ENCODE results near the gene KCNJ14. TPM values are rescaled to one million over a fixed set of nuclear protein-coding genes. Genes with fewer than 3 reads are reported as not detected.

The KCNJ14 gene
- total and polyA plus RNA-seq, 9 donors: 0.48 to 2.2 (median 1.4) TPM

DNA sequence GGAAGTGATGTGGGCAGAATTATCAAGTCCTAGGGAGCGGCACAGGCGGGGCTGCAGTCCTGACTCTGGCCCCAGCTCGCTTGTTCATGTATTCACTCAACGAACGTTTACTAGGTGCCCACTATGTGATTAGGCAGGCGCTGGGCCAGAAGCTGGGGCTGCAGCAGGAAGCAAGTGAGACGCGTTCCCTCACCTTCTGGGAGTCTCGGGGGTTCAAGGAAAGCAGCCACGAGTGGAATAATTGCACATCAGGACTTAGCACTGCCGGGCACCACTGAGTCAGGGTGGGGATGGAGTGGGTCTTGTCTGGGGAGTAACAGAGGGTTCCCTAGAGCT, 58.7 kb downstream of the KCNJ14 start:
- TF ChIP-seq EP300 (IDR thresholded peaks at IDR 0.05) (no peak), POLR2A (IDR thresholded peaks at IDR 0.05) (no peak)
- TF ChIP-seq, protein P1, sequence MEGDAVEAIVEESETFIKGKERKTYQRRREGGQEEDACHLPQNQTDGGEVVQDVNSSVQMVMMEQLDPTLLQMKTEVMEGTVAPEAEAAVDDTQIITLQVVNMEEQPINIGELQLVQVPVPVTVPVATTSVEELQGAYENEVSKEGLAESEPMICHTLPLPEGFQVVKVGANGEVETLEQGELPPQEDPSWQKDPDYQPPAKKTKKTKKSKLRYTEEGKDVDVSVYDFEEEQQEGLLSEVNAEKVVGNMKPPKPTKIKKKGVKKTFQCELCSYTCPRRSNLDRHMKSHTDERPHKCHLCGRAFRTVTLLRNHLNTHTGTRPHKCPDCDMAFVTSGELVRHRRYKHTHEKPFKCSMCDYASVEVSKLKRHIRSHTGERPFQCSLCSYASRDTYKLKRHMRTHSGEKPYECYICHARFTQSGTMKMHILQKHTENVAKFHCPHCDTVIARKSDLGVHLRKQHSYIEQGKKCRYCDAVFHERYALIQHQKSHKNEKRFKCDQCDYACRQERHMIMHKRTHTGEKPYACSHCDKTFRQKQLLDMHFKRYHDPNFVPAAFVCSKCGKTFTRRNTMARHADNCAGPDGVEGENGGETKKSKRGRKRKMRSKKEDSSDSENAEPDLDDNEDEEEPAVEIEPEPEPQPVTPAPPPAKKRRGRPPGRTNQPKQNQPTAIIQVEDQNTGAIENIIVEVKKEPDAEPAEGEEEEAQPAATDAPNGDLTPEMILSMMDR (IDR thresholded peaks at IDR 0.05): no peak
- Histone ChIP-seq H3K4me3 (no peak overlapping the region), H3K27me3 (peaks cover 6% of the 10 kb centered on the region), H3K9me3 (no peaks in the 10 kb centered on the region), H3K4me1 (ENCODE audit: insufficient read depth) (peaks cover 2% of the 10 kb centered on the region), H3K36me3 (no peaks in the 10 kb centered on the region), H3K27ac (no peak overlapping the region)
- no peak for DNase-seq
- 31 to 36% (median 34%) methylated on average over 11 of the region's 11 CpGs for WGBS, 3 donors
- intact Hi-C loops (cut with DNase I): no loop called here

DNA sequence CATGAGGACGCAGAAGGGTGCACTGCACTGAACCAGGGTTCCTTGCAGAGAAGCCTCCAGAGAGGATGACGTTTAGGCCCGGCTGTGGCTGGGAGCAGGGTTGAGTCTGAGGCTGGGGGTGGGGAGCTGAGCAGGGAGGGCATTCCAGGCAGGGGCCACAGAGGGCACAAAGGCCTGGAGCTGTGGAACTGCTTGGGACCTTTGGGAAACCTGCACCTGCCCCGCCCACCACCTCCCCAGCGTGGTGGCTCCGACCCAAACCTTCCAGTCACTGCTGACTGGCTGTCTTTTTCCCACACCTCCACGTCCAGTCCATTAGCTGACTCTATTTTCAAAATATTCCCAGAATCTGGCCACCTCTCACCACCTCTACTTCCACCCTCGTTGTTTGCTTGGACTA, 61.2 kb downstream of the KCNJ14 start:
- no peak overlapping the region for H3K4me3 ChIP-seq
- TF ChIP-seq EP300 (IDR thresholded peaks at IDR 0.05) (no peak), POLR2A (IDR thresholded peaks at IDR 0.05) (no peak)
- TF ChIP-seq, protein P1 (IDR thresholded peaks at IDR 0.05): no peak
- intact Hi-C loops (cut with DNase I): loop anchor here in 1 of 4 donors (2.0 kb wide), 1 partner anchor 56 kb away; no protein-coding TSS in a partner anchor
- no peak for DNase-seq
- peaks cover 6% of the 10 kb centered on the region for H3K27me3 ChIP-seq
- H3K9me3 ChIP-seq: no peaks in the 10 kb centered on the region
- no peaks in the 10 kb centered on the region for H3K36me3 ChIP-seq
- 72 to 77% (median 76%) methylated on average over 8 of the region's 8 CpGs for WGBS, 3 donors
- no peak overlapping the region for H3K27ac ChIP-seq
- peaks cover 2% of the 10 kb centered on the region for H3K4me1 ChIP-seq (ENCODE audit: insufficient read depth)

Other genes with a start within 250 kb of the KCNJ14 start
- gene CARD8, start 199.7 kb upstream of the KCNJ14 start, total RNA-seq: 10 to 100 TPM; 10.0 to 36.0 (median 24.9) TPM
- 10 to 100 TPM; 20.8 to 48.0 TPM for gene CARD8, start 199.7 kb upstream of the KCNJ14 start, polyA plus RNA-seq
- under 1 TPM in 5 of 7 donors, not detected in 2; 0.20 to 0.71 (median 0.67) TPM for gene ZNF114, start 185.5 kb upstream of the KCNJ14 start, total RNA-seq
- 1 to 10 TPM in 1 of 2 donors, under 1 TPM in 1; 0.19 to 1.1 TPM for gene ZNF114, start 185.5 kb upstream of the KCNJ14 start, polyA plus RNA-seq
- 100 to 1,000 TPM in 5 of 7 donors, 10 to 100 TPM in 2; 23.2 to 148 (median 120) TPM for gene EMP3, start 130.0 kb upstream of the KCNJ14 start, total RNA-seq
- 100 to 1,000 TPM in 1 of 2 donors, 10 to 100 TPM in 1; 92.5 to 163 TPM for gene EMP3, start 130.0 kb upstream of the KCNJ14 start, polyA plus RNA-seq
- gene TMEM143, start 91.6 kb upstream of the KCNJ14 start, total RNA-seq: 1 to 10 TPM; 3.3 to 9.7 (median 7.7) TPM
- 1 to 10 TPM; 4.1 to 6.0 TPM for gene TMEM143, start 91.6 kb upstream of the KCNJ14 start, polyA plus RNA-seq
- gene SYNGR4, start 91.2 kb upstream of the KCNJ14 start, total RNA-seq: not detected
- not detected for gene SYNGR4, start 91.2 kb upstream of the KCNJ14 start, polyA plus RNA-seq
- 100 to 1,000 TPM in 6 of 7 donors, 10 to 100 TPM in 1; 94.0 to 202 (median 170) TPM for gene KDELR1, start 64.0 kb upstream of the KCNJ14 start, total RNA-seq
- gene KDELR1, start 64.0 kb upstream of the KCNJ14 start, polyA plus RNA-seq: 100 to 1,000 TPM; 180 to 333 TPM
- under 1 TPM in 6 of 7 donors, not detected in 1; 0.10 to 0.32 (median 0.18) TPM for gene GRIN2D, start 61.9 kb upstream of the KCNJ14 start, total RNA-seq
- under 1 TPM; 0.12 TPM for gene GRIN2D, start 61.9 kb upstream of the KCNJ14 start, polyA plus RNA-seq
- 10 to 100 TPM; 16.5 to 41.9 (median 32.5) TPM for gene GRWD1, start 9.6 kb upstream of the KCNJ14 start, total RNA-seq
- gene GRWD1, start 9.6 kb upstream of the KCNJ14 start, polyA plus RNA-seq: 10 to 100 TPM in 1 of 2 donors, 1 to 10 TPM in 1; 9.5 to 14.8 TPM
- 10 to 100 TPM; 38.5 to 66.5 (median 49.4) TPM for gene CYTH2, start 13.8 kb downstream of the KCNJ14 start, total RNA-seq
- 10 to 100 TPM; 27.6 to 58.2 TPM for gene CYTH2, start 13.8 kb downstream of the KCNJ14 start, polyA plus RNA-seq
- 1 to 10 TPM in 1 of 7 donors, under 1 TPM in 6; 0.38 to 2.5 (median 0.50) TPM for gene LMTK3, start 56.3 kb downstream of the KCNJ14 start, total RNA-seq
- gene LMTK3, start 56.3 kb downstream of the KCNJ14 start, polyA plus RNA-seq: under 1 TPM in 1 of 2 donors, not detected in 1; 0.27 TPM
- under 1 TPM in 1 of 7 donors, not detected in 6; 0.20 TPM for gene SULT2B1, start 96.6 kb downstream of the KCNJ14 start, total RNA-seq
- under 1 TPM in 1 of 2 donors, not detected in 1; 0.10 TPM for gene SULT2B1, start 96.6 kb downstream of the KCNJ14 start, polyA plus RNA-seq
- not detected for gene SPACA4, start 151.2 kb downstream of the KCNJ14 start, total RNA-seq
- gene SPACA4, start 151.2 kb downstream of the KCNJ14 start, polyA plus RNA-seq: not detected
- 1 to 10 TPM in 5 of 7 donors, not detected in 2; 1.1 to 6.9 (median 1.5) TPM for gene FAM83E, start 159.5 kb downstream of the KCNJ14 start, total RNA-seq
- under 1 TPM in 1 of 2 donors, not detected in 1; 0.16 TPM for gene FAM83E, start 159.5 kb downstream of the KCNJ14 start, polyA plus RNA-seq
- 1,000 to 10,000 TPM; 2,699 to 8,435 (median 3,584) TPM for gene RPL18, start 163.6 kb downstream of the KCNJ14 start, total RNA-seq
- 1,000 to 10,000 TPM; 1,780 to 6,110 TPM for gene RPL18, start 163.6 kb downstream of the KCNJ14 start, polyA plus RNA-seq
- gene SPHK2, start 163.9 kb downstream of the KCNJ14 start, total RNA-seq: 10 to 100 TPM; 12.3 to 37.2 (median 27.0) TPM
- 10 to 100 TPM in 1 of 2 donors, 1 to 10 TPM in 1; 2.9 to 24.5 TPM for gene SPHK2, start 163.9 kb downstream of the KCNJ14 start, polyA plus RNA-seq
- gene DBP, start 181.8 kb downstream of the KCNJ14 start, total RNA-seq: 10 to 100 TPM; 19.7 to 69.8 (median 34.6) TPM
- gene DBP, start 181.8 kb downstream of the KCNJ14 start, polyA plus RNA-seq: 10 to 100 TPM; 19.8 to 29.0 TPM
- 10 to 100 TPM; 14.9 to 52.5 (median 40.8) TPM for gene CA11, start 190.6 kb downstream of the KCNJ14 start, total RNA-seq
- gene CA11, start 190.6 kb downstream of the KCNJ14 start, polyA plus RNA-seq: 10 to 100 TPM; 43.1 to 53.1 TPM
- 1 to 10 TPM in 6 of 7 donors, under 1 TPM in 1; 0.23 to 3.8 (median 2.2) TPM for gene NTN5, start 217.4 kb downstream of the KCNJ14 start, total RNA-seq
- gene NTN5, start 217.4 kb downstream of the KCNJ14 start, polyA plus RNA-seq: 1 to 10 TPM in 1 of 2 donors, under 1 TPM in 1; 0.55 to 1.4 TPM
- gene FUT2, start 240.4 kb downstream of the KCNJ14 start, total RNA-seq: 1 to 10 TPM in 5 of 7 donors, not detected in 2; 1.0 to 2.5 (median 2.4) TPM
- gene FUT2, start 240.4 kb downstream of the KCNJ14 start, polyA plus RNA-seq: under 1 TPM; 0.10 to 0.23 TPM